Measurements from ENCODE around the gene FRAS1.

The FRAS1 gene

DNA sequence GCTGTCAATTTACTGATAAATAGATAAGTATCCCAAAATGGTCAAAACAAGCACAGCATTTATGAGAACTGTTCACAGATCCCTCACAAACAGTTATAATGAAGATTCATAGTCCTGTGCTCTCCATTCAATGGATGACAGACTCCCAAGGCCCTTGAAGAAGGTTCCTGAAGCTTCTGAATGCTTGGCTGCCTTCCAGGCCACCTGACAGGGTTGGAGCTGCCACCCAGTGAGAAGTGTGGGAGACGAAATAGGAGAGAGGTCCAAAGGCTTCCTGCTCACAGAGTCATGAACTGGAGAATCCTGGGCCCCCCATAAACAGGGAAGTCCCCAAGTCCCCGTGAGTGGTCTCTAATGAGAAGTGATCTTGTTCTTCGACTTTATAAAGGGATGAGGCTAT lies 468.4 kb downstream of the FRAS1 start:
- no peak for TF ChIP-seq FOXP2 (optimal IDR thresholded peaks at IDR 0.05; ENCODE audit: control extremely low read depth, extremely low read length, insufficient read depth)
- no peaks in the 10 kb centered on the region for H3K36me3 ChIP-seq (ENCODE audit: insufficient read depth, low read length)
- H3K27ac ChIP-seq: no peak overlapping the region
- no peak overlapping the region for H3K4me3 ChIP-seq
- no peaks in the 10 kb centered on the region for H3K9me3 ChIP-seq (ENCODE audit: low read depth, low read length)
- no peak overlapping the region for H3K9ac ChIP-seq (ENCODE audit: insufficient read length)
- DNase-seq (ENCODE audit: low read depth, low spot score): no peak

DNA sequence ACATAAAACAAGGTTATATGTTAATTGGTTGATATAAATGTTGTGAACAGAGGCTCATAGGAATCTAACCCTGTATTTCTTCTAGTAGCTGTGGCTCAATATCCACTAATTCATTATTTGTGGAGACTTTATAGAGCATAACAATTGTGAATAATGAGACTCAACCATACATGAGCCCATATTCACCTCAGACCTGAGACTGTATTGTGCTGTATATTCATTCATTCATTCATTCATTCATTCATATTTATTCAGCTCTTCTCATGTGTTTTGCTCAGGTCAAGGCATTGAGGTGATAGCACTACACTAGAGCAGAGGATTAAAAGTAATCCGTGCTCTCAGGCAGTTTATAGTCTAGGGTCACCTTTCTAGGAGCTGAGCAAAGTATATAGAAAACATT lies 470.0 kb downstream of the FRAS1 start:
- no peak for TF ChIP-seq POLR2AphosphoS5 (IDR thresholded peaks at IDR 0.05; ENCODE audit: borderline replicate concordance, low read depth, low read length)
- TF ChIP-seq EZH2 (IDR thresholded peaks at IDR 0.05): no peak
- TF ChIP-seq FOXP2 (optimal IDR thresholded peaks at IDR 0.05; ENCODE audit: control extremely low read depth, extremely low read length, insufficient read depth): no peak
- Histone ChIP-seq H3K27ac (no peak overlapping the region), H3K9ac (ENCODE audit: insufficient read length) (no peak overlapping the region), H3K36me3 (ENCODE audit: insufficient read depth, low read length) (no peaks in the 10 kb centered on the region), H3K4me3 (no peak overlapping the region), H3K9me3 (ENCODE audit: low read depth, low read length) (no peaks in the 10 kb centered on the region)
- DNase-seq (ENCODE audit: low read depth, low spot score): no peak

DNA sequence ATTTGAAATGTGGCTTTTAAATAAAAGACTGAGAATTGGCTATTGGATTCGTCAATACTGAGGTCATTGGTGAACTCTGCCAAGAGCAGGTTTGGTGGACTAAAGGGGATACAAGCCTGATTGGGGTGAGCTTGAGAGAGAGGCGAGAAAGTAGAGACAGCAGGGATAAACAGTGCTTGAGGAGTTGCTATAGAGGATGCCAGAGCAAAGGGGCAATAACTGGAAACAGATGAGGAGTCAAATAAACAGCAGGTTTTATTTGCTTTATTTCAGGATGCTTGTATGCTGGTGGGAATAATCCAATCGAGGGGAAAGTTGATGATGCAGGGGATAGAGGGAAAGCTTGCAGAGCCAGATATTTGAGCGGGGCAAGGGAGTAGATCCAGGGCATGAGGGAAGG lies 470.4 kb downstream of the FRAS1 start:
- DNase-seq (ENCODE audit: low read depth, low spot score): no peak
- TF ChIP-seq EZH2 (IDR thresholded peaks at IDR 0.05) (no peak), POLR2AphosphoS5 (IDR thresholded peaks at IDR 0.05; ENCODE audit: borderline replicate concordance, low read depth, low read length) (no peak), FOXP2 (optimal IDR thresholded peaks at IDR 0.05; ENCODE audit: control extremely low read depth, extremely low read length, insufficient read depth) (no peak)
- H3K36me3 ChIP-seq (ENCODE audit: insufficient read depth, low read length): no peaks in the 10 kb centered on the region
- H3K9me3 ChIP-seq (ENCODE audit: low read depth, low read length): no peaks in the 10 kb centered on the region
- no peak overlapping the region for H3K9ac ChIP-seq (ENCODE audit: insufficient read length)
- no peak overlapping the region for H3K27ac ChIP-seq
- H3K4me3 ChIP-seq: no peak overlapping the region

DNA sequence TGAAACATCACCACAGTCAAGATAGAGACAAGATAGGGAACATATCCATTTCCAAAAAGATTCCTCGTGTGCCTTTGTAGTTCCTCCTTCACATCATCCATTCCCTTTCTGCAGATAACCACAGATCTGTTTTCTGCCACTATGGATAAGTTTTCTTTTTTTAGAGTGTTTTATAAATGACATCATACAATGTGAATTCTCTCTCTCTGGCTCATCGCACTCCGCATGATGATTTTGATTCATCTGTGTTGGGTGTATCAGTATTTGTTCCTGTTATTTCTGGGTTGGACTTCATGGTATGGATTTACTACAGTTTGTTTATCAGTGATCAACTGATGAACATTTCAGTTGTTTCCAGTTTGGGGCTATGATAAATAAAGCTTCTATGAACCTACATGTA lies 471.2 kb downstream of the FRAS1 start:
- Histone ChIP-seq H3K4me3 (no peak overlapping the region), H3K27ac (no peak overlapping the region), H3K36me3 (ENCODE audit: insufficient read depth, low read length) (no peaks in the 10 kb centered on the region), H3K9ac (ENCODE audit: insufficient read length) (no peak overlapping the region), H3K9me3 (ENCODE audit: low read depth, low read length) (no peaks in the 10 kb centered on the region)
- no peak for TF ChIP-seq EZH2 (IDR thresholded peaks at IDR 0.05)
- no peak for TF ChIP-seq POLR2AphosphoS5 (IDR thresholded peaks at IDR 0.05; ENCODE audit: borderline replicate concordance, low read depth, low read length)
- no peak for TF ChIP-seq FOXP2 (optimal IDR thresholded peaks at IDR 0.05; ENCODE audit: control extremely low read depth, extremely low read length, insufficient read depth)
- no peak for DNase-seq (ENCODE audit: low read depth, low spot score)

DNA sequence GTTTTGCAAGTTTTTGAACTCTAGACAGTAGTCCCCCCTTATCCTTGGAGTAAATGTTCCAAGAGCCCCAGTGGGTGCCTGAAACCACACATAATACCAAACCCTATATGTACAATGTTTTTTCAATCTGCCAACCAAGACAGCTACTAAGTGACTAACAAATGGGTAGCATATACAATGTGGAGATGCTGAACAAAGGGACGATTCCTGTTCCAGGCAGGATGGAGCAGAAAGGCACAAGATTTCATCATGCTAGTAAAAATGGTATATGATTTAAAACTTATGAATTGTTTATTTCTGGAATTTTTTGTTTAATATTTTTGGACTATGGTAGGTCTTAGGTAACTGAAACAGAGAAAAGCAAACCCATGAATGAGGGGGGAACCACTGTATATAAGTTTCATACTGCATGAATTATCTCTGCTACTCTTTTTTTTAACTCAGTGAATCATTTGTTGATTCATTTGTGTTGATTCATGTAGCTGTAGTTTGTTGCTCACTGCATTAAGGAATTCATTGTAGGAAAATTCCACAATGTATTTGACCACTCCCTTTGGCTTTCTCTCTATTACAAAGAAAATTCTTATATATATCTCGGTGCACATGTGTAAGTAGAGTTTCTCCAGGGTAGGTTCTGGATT lies 472.6 kb downstream of the FRAS1 start:
- Histone ChIP-seq H3K36me3 (ENCODE audit: insufficient read depth, low read length) (no peaks in the 10 kb centered on the region), H3K4me3 (no peak overlapping the region), H3K9ac (ENCODE audit: insufficient read length) (no peak overlapping the region), H3K9me3 (ENCODE audit: low read depth, low read length) (no peaks in the 10 kb centered on the region), H3K27ac (no peak overlapping the region)
- TF ChIP-seq FOXP2 (optimal IDR thresholded peaks at IDR 0.05; ENCODE audit: control extremely low read depth, extremely low read length, insufficient read depth): no peak
- no peak for TF ChIP-seq EZH2 (IDR thresholded peaks at IDR 0.05)
- no peak for TF ChIP-seq POLR2AphosphoS5 (IDR thresholded peaks at IDR 0.05; ENCODE audit: borderline replicate concordance, low read depth, low read length)
- DNase-seq (ENCODE audit: low read depth, low spot score): no peak

DNA sequence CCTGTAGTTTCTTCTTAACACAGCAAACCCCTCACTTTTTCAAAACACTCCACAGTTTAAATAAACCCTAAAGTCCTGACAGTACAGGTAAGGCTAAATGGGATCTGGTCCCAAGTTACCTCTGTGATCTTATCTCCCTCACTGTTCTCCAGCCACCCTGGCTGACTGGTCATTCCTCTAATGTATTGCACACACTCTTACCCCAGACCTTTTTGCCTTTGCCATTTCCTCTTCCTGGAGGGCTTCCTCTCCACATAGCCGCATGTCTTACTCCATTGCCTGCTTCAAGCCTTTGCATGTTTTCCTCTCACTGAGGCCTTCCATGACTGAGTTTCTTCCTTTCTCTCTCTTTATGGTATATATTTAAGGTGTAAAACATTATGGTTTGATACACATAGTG lies 474.9 kb downstream of the FRAS1 start:
- no peak for DNase-seq (ENCODE audit: low read depth, low spot score)
- Histone ChIP-seq H3K4me3 (no peak overlapping the region), H3K9me3 (ENCODE audit: low read depth, low read length) (no peaks in the 10 kb centered on the region), H3K36me3 (ENCODE audit: insufficient read depth, low read length) (no peaks in the 10 kb centered on the region), H3K27ac (no peak overlapping the region), H3K9ac (ENCODE audit: insufficient read length) (no peak overlapping the region)
- TF ChIP-seq EZH2 (IDR thresholded peaks at IDR 0.05): no peak
- no peak for TF ChIP-seq FOXP2 (optimal IDR thresholded peaks at IDR 0.05; ENCODE audit: control extremely low read depth, extremely low read length, insufficient read depth)
- no peak for TF ChIP-seq POLR2AphosphoS5 (IDR thresholded peaks at IDR 0.05; ENCODE audit: borderline replicate concordance, low read depth, low read length)

DNA sequence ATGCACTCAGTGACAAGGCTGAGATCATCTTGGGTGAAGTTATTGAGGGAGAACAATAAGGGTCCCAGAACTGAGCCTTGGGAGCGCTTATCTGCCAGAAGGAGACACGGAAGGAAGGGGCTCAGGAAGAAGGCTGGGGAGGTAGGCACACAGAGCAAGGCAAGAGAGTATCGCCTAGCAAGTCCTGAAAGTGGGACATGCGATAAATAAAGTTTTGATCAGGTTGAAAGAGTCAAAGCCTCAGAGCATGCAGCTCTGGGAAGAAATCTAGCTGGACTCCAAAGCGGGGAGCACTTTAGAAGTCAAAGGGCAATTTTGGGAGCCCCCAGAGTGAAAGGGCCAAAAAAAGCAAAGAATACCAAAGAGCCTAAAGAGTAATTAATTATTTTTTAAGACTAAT lies 476.7 kb downstream of the FRAS1 start:
- Histone ChIP-seq H3K9me3 (ENCODE audit: low read depth, low read length) (no peaks in the 10 kb centered on the region), H3K4me3 (no peak overlapping the region), H3K27ac (no peak overlapping the region), H3K9ac (ENCODE audit: insufficient read length) (no peak overlapping the region), H3K36me3 (ENCODE audit: insufficient read depth, low read length) (no peaks in the 10 kb centered on the region)
- TF ChIP-seq POLR2AphosphoS5 (IDR thresholded peaks at IDR 0.05; ENCODE audit: borderline replicate concordance, low read depth, low read length) (no peak), FOXP2 (optimal IDR thresholded peaks at IDR 0.05; ENCODE audit: control extremely low read depth, extremely low read length, insufficient read depth) (no peak), EZH2 (IDR thresholded peaks at IDR 0.05) (no peak)
- DNase-seq (ENCODE audit: low read depth, low spot score): no peak

DNA sequence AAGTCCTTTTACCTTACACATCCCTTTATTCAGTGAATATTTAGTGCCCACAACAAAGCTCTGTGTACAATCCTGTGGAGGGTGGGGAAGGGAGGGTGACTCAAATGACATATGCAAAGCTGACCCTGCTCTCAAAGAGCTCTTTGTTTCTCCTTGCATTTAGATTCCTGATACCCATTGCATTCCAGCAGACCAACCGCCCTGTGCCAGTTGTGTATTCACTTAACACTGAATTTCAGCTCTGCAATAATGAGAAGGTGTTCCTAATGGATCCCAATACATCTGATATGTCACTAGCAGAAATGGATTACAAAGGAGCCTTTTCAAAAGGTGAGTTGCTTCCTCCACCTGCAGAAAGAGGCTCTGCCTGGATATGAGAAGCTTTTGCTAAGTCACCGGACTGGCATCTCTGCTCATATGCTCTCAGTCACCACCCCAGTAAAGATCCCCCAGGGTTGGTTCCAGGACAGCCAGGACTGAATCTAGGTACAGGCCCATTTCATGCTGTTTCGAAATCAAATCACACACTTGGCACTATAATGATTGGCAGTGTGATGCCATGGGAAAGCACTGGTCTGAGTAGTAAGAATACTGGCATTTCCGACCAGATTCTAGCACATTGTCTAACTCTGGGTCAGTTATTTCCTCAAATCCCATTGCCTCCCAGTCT lies 477.3 kb downstream of the FRAS1 start:
- no peak for TF ChIP-seq EZH2 (IDR thresholded peaks at IDR 0.05)
- TF ChIP-seq FOXP2 (optimal IDR thresholded peaks at IDR 0.05; ENCODE audit: control extremely low read depth, extremely low read length, insufficient read depth): no peak
- no peak for TF ChIP-seq POLR2AphosphoS5 (IDR thresholded peaks at IDR 0.05; ENCODE audit: borderline replicate concordance, low read depth, low read length)
- Histone ChIP-seq H3K9me3 (ENCODE audit: low read depth, low read length) (no peaks in the 10 kb centered on the region), H3K27ac (no peak overlapping the region), H3K9ac (ENCODE audit: insufficient read length) (no peak overlapping the region), H3K4me3 (no peak overlapping the region), H3K36me3 (ENCODE audit: insufficient read depth, low read length) (no peaks in the 10 kb centered on the region)
- no peak for DNase-seq (ENCODE audit: low read depth, low spot score)

DNA sequence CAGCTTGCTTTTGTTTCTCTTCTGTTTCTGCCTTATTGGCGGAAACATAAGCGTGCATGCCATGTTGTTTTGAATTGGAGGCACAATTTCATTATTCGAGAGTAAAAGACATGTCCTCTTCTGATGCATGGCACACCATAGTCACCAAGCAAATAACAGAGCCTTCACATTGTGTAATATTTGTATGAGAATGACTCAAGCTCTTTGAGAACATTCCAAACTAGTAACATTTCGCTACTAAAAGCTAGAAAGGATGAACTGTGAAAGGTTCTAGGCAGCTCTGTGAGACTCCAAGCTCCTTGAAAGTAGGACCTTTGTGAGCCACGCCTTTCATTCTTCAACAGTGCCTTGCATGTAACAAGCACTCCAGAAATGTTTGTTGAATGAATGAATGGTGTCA lies 485.2 kb downstream of the FRAS1 start:
- no peak for DNase-seq (ENCODE audit: low read depth, low spot score)
- H3K4me3 ChIP-seq: no peak overlapping the region
- H3K27ac ChIP-seq: no peak overlapping the region
- no peaks in the 10 kb centered on the region for H3K9me3 ChIP-seq (ENCODE audit: low read depth, low read length)
- H3K36me3 ChIP-seq (ENCODE audit: insufficient read depth, low read length): no peaks in the 10 kb centered on the region
- H3K9ac ChIP-seq (ENCODE audit: insufficient read length): no peak overlapping the region
- TF ChIP-seq EZH2 (IDR thresholded peaks at IDR 0.05): no peak
- TF ChIP-seq FOXP2 (optimal IDR thresholded peaks at IDR 0.05; ENCODE audit: control extremely low read depth, extremely low read length, insufficient read depth): no peak
- no peak for TF ChIP-seq POLR2AphosphoS5 (IDR thresholded peaks at IDR 0.05; ENCODE audit: borderline replicate concordance, low read depth, low read length)
